DOHH2 (cell line): ENCODE measurements around the gene OR10V1.
"Not testable (repeated sequence)": the region's sequence is repeated elsewhere in the genome, so short reads cannot be mapped to it uniquely, and the experiment has no call there.

ENCODE experiments used
- EZH2phosphoT487 ChIP-seq: fragments of 200-600 bp; sonication (generic); IDR thresholded peaks from 2 replicates; pipeline ENCODE4 v1.6.1; 2017; ENCODE audit warnings: borderline replicate concordance, mild to moderate bottlenecking, antibody characterized with exemption, low read length, moderate library complexity, mixed read lengths
- TF ChIP-seq, protein P1 (sequence below): fragments of 200-600 bp; sonication (generic); IDR thresholded peaks from one replicate; pipeline ENCODE4 v1.5.1; 2014; ENCODE audit warnings: antibody characterized with exemption, mild to moderate bottlenecking, low read depth, low read length; ENCODE audit not compliant: poor library complexity, severe bottlenecking

DNA sequence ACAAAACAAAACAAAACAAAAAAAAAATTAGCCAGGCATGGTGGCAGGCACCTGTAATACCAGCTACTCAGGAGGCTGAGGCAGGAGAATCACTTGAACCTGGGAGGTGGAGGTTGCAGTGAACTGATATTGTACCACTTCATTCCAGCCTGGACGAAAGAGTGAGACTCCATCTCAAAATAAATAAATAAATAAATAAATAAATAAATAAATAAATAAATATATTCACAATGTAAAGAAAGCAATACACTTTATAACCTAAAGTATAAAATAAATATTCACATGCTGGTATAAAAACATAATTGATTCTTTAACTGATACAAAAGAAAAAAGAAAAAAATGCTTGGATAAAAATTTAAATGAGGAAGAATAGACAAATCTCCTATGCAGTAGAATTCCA, 10.1 kb downstream of the OR10V1 start:
- TF ChIP-seq, protein P1, sequence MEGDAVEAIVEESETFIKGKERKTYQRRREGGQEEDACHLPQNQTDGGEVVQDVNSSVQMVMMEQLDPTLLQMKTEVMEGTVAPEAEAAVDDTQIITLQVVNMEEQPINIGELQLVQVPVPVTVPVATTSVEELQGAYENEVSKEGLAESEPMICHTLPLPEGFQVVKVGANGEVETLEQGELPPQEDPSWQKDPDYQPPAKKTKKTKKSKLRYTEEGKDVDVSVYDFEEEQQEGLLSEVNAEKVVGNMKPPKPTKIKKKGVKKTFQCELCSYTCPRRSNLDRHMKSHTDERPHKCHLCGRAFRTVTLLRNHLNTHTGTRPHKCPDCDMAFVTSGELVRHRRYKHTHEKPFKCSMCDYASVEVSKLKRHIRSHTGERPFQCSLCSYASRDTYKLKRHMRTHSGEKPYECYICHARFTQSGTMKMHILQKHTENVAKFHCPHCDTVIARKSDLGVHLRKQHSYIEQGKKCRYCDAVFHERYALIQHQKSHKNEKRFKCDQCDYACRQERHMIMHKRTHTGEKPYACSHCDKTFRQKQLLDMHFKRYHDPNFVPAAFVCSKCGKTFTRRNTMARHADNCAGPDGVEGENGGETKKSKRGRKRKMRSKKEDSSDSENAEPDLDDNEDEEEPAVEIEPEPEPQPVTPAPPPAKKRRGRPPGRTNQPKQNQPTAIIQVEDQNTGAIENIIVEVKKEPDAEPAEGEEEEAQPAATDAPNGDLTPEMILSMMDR = not testable (repeated sequence)
- not testable (repeated sequence) for TF ChIP-seq EZH2phosphoT487
